ENCODE results near the gene STX11.
"Not testable (repeated sequence)": the region's sequence is repeated elsewhere in the genome, so short reads cannot be mapped to it uniquely, and the experiment has no call there.

Gene STX11

GRCh38 chr6:144149894-144150709, at the start of gene STX11:
Gene STX11 (plus strand): TSS chr6:144150517. CDS start chr6:144186628, 36,111 bp downstream.
- DNase-seq: peak in 7 of 14 donors; percentile 11 to 58 (median 26)

DNA sequence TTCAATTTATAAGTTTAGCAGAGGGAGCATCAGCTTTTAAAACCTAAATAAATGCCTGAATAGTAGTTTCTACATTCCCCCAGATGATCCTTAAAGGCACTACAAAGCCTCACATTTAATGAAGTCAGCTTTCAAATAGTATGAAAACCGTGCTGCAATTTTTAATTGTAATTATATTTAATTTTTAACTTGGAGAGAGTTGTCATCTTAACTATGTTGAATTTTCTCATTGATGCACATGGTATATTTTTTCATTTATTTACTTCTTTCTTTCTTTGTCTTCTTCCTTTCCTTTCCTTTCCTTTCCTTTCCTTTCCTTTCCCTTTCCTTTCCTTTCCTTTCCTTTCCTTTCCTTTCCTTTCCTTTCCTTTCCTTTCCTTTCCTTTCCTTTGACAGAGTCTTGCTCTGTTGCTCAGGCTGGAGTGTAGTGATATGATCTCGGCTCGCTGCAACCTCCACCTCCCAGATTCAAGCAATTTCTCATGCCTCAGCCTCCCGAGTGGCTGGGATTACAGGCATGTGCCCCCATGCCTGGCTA, 47.2 kb upstream of the STX11 start:
- no peak for DNase-seq

- DNase-seq: no peak
Observed at GRCh38 chr6:144104488-144104887, 45.8 kb upstream of the STX11 start.

GRCh38 chr6:144104898-144105487, 45.3 kb upstream of the STX11 start:
- peak in 1 of 14 donors; percentile 7 for DNase-seq

DNA sequence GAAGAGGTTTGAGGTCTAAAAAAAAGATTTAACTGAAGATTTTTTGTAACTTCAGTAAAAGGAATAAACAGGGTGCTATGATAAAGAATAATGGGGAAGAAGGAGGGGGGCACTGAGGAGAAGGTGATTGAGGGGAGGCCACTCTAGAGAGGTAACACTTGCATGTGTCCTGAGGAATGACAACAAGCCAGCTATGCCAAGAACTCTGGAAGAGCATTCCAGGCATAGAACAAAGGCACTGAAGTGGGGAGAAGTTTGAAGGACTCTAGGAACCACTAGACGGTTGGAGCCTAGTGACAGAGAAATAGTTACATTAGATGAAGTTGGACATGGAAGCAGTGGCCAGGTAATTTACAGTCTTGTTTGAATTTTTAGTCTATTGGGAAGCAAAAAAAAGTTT, 44.1 kb upstream of the STX11 start:
- no peak for DNase-seq

- DNase-seq: no peak
Observed at GRCh38 chr6:144110210-144110609, 40.1 kb upstream of the STX11 start.

DNA sequence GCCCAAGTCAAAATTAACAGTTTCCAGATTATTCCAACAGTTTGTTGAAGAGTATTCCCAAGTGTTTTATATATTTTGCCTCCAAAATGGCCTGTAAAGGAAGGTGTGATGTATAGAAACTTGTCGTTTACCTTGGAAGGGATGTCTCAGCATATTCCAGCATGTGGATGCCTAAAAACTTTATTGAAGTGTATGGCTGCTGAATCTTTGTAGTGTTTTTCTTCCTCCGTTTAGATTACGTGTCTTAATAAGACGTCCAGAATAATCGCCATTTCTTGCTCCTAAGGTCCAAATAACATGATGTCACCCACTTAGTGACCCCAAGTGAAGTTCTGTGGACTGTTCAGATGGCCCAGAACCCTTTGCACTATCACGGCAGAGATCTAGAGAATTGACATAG, 37.0 kb upstream of the STX11 start:
- DNase-seq: no peak

DNA sequence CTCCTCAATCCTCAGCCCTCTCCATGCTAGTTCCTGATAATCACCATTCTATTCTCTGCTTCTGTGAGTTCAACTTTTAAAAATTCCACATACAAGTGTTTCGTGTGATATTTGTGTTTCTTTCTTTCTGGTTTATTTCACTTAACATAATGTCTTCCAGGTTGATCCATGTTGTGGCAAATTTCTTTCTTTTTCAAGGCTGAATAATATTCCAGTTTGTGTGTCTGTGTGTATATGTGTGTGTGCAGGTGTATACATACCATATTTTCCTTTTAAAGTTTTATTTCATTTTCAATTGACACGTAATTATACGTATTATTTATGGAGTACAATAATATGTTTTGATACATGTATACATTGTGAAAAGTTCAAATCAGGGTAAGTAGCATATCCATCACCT, 35.1 kb upstream of the STX11 start:
- DNase-seq: no peak

DNA sequence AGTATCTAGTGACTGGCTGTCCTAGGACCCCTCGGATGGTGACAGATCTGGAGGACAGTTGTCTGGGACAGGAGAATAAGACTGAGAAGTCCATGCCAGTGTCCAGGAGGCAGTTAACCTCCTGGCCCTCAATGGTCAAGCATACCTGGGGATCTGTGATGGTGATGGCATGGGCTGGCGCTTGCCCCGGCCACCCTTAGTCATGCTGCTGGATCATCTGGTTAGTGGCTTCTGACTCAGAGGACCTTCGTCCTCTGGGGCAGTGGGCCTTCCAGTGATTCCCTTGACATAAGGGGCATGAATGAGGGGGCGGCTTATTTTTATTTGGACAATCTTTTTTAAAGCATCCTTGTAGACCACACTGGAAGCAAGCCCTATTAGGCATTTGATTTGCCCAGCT, 30.9 kb upstream of the STX11 start:
- DNase-seq: no peak

DNA sequence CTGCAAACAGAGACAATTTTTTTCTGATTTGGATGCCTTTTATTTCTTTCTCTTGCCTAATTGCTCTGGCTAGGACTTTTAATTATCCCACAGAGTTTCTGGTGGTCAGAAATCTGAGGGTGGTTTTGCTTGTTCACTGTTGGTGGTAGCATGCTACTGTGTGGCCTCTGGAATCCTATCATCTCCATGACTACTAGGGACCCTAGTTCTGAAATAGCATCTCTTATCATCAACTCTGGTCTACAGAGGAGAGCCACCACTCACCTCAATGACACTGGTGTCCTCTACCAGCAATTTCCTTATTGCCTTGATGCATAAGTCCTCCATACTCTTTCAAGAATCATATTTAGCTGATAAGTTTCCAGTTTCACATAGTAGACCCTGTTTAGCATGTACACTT, 27.5 kb upstream of the STX11 start:
- no peak for DNase-seq

DNA sequence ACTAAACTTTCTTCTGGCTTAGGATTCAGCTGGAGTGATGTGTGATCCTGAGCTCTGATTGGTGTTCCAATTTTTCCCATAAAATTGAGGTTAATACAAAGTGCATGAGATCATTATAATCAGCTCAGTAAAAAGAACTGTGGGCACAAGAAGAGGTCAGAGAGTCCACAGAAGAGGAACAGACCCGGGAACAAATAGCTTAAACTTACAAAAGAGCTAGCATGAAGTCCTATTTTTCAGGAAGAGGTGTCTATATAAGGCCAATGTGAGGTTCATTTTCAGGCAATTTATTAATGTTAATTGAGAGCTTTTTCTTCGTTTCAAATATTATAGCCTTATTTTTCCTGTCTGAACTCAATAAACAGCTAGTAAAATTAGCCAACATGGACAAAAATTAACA, 26.9 kb upstream of the STX11 start:
- DNase-seq: no peak

DNA sequence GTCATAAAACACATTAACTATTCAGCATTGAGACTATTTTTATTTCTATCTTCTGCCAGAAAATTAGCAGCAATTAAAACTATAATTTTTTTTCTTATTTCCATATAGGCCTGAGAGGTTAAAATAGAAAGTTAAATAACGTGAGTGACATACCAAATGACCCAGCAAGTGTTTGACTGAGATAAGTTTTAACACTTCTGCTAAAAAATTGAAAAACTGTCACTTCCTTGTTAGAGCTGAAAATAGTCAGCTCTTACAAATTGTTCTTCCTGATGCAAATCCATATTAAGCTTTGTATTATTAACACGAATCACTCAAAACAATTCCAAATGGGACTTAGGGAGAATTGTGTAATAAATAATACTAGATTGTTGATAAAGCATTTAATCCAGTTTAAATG, 26.5 kb upstream of the STX11 start:
- no peak for DNase-seq

DNA sequence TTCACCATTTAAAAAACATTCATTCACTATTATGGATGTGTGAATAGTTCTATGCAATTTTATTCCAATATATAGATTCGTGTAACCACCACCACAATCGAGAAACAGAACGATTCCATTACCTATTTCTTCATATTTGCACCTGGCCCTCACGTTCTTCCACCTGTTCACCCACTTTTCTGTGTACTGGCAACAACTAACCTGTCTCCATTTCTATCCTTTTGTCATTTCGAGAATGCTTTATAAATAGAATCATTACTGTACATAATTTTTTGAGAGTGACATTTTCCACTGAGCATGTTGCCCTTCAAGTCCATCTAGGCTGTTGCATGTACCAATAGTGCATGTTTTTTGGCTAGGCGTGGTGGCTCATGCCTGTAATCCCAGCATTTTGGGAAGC, 23.2 kb upstream of the STX11 start:
- no peak for DNase-seq

DNA sequence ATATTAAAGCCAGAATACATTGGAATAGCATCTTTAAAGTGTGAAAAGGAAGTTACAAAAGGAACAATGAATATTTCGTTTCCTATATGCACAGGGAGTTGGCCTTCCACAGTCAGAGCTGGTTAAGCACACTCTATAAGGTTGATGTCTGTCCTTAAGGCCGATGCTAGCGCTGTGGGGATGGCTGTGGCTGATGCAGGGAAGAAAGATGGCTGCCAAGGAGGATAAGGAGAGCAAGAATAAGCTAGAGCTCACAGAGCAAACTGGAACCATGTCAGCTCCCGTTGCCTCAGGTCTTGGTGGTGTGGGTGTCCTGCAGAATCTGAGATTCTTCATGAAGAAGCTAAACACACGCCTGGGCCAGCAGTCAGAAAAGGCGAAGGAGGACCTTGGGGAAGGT, 20.8 kb upstream of the STX11 start:
- DNase-seq: no peak

DNA sequence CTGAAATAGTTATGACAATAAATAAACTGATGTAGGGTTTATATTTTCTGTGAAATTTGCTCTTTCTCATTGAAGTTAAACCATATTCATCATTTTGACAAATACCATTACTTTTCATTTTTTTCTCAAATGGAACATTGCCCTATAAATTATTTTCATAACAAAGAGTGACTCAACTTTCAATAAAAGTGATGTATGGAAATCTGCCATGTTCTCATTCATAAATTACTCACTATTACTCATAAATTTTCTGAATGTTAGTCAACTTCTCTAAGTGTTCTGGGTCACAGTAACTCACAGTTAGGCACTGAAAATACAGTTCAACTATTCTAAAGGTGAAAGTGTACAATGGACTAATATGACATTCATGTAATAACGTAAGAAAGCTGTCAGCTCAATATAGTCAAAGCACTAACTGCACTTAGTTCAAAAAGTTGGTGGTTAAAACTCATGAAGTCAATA, 19.0 kb upstream of the STX11 start:
- no peak for DNase-seq

DNA sequence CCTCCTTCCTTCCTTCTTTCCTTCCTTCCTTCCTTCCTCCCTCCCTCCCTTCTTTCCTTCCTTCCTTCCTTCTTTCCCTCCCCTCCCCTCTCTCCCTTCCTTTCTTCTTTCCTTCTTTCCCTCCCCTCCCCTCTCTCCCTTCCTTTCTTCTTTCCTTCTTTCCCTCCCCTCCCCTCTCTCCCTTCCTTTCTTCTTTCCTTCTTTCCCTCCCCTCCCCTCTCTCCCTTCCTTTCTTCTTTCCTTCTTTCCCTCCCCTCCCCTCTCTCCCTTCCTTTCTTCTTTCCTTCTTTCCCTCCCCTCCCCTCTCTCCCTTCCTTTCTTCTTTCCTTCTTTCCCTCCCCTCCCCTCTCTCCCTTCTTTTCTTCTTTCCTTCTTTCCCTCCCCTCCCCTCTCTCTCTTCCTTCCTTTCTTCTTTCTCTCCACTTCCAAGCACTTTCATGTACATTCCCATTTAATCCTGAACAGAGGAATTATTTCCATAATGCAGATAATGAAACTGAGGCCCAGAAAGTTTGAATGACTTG, 18.1 kb upstream of the STX11 start:
- not testable (repeated sequence) for DNase-seq

DNA sequence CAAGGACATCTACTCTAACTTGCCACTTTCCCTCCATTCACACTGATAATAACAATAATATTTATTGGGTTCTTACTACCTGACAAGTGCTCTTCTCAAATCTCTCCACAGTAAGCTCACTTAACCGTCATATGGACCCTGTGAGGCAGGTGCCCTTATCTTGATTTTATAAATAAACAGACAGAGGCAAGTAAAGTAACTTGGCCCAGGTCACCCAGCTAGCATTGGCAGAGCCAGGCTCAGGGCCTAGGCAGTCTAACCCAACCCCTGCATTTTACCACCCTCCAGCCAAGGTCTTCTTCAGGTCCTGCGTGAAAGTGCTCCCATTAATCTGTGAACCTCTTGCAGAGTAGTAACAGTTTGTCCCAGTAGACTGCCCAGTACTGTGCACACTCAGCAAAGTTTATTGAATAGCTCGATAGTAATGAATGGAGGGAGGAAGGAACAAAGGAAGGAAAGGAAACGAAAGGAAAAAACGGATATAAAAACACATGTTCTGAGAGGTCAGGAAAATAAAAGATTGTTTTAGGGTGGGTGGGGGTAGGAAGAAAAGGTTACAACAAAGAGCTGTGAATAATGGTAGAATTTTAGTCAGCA, 17.0 kb upstream of the STX11 start:
- no peak for DNase-seq

DNA sequence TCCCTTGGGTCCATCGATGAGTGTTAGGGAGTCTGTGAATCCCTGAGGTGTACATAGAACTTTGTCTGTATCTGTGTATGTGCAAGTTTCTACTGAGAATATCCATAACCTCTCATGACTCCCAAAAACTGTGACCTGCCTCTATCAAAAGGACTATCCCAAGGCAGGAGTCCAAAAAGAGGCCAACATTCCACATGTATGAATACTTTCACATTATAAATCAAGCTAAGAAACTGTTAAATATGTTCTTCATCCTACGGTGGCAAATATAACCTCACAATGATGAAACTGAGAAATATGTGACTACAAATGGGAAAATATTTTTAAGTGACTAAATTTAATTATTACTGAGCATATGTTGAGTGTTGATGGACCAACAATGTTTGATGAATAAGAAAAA, 16.1 kb upstream of the STX11 start:
- no peak for DNase-seq

DNA sequence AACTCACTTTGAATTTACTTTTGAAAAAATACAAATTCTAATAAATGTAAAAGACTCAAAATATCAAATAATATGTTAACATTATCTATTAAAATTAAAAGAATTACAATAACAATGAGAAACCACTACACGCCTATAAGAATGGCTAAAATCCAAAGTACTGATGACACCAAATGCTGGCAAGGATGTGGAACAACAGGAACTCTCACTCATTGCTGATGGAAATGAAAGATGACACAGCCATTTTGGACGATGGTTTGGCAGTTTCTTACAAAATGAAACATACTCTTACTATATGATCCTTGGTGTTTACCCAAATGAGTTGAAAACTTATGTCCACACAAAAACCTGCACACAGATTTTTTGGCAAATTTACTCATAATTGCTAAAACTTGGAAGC, 15.6 kb upstream of the STX11 start:
- no peak for DNase-seq

DNA sequence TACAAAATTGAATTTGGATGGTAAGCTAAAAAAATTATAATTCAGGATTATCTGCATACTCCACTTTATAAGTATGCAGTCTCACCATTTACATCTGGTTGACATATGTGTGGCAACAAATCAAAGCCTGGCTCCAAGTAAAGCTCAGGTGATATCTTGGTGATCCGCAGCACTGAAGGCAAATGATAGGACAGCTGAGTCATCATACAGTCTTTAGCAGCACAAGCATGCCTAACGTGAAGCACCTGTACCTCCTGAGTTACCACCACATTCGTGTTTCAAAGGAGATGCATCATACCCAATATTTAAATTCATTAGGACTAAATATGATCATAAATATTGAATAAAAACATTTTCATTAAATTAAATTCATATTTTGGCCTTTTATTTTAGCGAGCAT, 11.8 kb upstream of the STX11 start:
- no peak for DNase-seq

DNA sequence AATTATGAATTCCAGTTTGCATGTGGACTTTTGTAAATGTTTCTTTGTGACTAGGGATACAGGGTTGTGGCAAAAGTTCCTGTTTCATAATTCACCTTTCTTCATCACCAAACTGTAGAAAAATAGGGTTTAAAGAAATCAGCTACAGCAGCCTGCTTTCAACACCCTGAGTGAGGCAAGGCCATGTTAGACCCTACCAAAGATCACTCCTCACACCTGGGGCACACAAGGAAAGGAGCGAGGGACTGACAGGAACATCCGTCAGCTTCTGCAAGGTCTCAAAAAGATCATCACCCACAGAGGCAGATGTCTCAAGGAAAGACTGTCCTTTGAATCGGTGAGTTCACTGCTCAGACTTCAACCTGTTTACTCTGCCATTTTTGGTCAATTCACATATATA, 10.5 kb upstream of the STX11 start:
- no peak for DNase-seq

DNA sequence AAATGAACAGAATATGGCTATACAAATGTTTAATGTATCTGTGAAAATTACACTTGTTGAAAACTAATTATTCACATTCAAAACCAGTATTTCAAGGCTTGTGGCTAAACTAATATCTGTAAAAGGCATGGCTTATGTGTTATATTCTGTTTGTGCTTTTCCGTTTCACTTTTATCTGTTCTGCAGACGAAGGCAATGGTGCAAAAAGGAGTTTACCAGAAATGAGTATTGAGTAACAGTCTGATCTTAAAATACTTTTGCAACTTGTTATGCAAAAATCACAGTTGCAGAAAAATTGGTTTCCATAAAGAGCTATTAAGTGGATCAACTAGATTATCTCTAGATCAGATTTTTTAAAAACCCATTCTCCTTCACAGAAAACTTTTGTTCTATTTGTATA, 9.4 kb upstream of the STX11 start:
- DNase-seq: no peak

- no peak for DNase-seq
Observed at GRCh38 chr6:144141470-144141869, 8.8 kb upstream of the STX11 start.

Measured in C1 segment of cervical spinal cord (tissue), 14 donors.